Myocyte (in vitro differentiated cells): ENCODE data around the gene ZNF816. TPM values are rescaled to one million over a fixed set of nuclear protein-coding genes. Genes with fewer than 3 reads are reported as not detected.
"Not testable (repeated sequence)": the region's sequence is repeated elsewhere in the genome, so short reads cannot be mapped to it uniquely, and the experiment has no call there.

Source experiments
- DNase-seq: peaks from one replicate; pipeline ENCODE4 v3.0.0-alpha.2; 2012; ENCODE audit warnings: low read depth
- total RNA-seq: library from RNA; depleted of rRNA; stranded (reverse); fragments of >200 nt; gene quantifications from 2 replicates; pipeline ENCODE4 v1.2.3, GENCODE V29; 2014

ZNF816 gene
- total RNA-seq, 1 donor from 2014 or later = 6.2 TPM

DNA sequence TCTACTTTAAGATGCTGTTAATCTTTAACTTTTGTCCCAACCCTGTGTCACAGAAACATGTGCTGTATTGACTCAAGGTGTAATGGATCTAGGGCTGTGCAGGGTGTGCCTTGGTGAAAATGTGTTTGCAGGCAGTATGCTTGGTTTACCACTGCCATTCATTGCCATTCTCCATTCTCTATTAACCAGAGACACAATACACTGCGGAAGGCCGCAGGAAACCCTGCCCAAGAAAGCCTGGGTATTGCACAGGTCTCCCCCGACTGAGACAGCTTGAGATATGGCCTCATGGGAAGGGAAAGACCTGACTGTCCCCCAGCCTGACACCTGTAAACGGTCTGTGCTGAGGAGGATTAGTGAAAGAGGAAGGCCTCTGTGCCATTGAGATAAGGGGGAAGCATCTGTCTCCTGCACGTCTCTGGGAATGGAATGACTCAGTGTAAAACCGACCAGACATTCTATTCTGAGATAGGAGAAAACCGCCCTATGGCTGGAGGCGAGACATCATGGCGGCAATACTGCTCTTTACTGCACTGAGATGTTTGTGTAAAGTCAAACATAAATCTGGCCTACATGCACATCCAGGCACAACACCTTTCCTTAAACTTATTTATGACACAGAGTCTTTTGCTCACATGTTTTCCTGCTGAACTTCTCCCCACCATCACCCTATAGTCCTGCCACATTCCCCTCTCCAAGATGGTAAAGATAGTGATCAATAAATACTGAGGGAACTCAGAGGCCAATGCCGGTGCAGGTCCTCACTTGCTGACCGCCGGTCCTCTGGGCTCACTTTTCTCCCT, 26.3 kb downstream of the ZNF816 start:
- DNase-seq = no peak

DNA sequence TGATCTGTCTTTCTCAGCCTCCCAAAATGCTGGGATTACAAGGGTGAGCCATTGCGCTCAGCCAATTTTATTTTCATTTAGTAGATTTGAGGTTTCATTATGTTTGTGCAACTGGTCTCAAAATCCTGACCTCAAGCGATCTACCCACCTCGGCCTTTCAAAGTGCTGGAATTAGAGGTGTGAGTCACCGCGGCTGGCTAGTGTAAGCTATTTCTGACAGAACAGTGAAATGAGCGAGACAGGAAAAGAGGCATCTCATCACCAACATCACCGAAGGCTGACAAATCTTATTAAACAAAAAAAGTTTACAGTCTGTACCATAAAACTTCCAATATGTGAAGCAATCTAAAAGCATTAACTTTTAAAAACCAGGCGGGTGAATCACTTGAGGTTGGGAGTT, 27.2 kb downstream of the ZNF816 start:
- DNase-seq = peak; percentile 65

DNA sequence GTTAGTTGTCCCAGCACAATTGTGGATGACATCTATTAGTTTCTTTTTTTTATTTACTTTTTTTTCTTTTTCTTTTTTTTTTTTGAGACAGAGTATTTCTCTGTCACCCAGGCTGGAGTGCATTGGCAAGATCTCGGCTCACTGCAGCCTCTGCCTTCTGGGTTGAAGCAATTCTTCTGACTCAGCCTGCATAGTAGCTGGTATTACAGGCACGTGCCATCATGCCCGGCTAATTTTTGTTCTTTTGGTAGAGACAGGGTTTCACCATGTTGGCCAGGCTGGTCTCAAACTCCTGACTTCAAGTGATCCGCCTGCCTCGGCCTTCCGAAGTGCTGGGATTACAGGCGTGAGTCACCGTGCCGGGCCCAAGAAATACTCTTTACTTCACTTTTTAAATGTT, 38.0 kb downstream of the ZNF816 start:
- DNase-seq = not testable (repeated sequence)

DNA sequence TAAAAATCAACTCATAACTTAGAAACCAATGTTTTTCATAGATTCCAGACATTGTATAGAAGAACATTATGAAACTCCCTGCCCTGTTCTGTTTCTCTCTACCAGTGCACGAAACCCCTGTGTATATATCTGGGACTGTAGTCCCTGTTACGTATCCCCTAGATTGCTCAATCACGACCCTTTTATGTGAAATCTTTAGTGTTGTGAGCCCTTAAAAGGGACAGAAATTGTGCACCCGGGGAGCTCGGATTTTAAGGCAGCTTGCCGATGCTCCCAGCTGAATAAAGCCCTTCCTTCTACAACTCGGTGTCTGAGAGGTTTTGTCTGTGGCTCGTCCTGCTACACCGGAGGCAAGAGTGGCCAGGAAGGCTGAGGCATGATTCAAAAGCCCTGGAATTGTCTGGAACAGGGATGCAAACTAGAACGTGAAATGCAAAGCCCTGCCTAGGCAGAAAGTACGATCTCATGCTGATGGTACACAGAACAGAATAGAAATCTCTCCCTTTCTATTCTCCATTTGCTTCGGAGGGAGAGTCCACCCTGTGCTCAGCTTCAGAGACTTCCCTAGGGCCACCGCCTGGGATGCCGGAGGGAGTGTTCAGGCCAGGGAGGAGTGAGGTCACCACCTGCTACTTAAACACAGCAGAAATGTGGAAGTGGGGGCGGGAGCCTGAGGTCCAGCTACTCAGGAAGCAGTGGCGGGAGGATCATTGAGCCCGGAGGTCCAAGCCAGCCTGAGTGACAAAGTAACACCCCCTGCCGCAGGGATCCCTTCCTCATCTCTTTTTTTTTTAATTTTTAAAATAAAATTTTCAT, 38.7 kb downstream of the ZNF816 start:
- DNase-seq = no peak

DNA sequence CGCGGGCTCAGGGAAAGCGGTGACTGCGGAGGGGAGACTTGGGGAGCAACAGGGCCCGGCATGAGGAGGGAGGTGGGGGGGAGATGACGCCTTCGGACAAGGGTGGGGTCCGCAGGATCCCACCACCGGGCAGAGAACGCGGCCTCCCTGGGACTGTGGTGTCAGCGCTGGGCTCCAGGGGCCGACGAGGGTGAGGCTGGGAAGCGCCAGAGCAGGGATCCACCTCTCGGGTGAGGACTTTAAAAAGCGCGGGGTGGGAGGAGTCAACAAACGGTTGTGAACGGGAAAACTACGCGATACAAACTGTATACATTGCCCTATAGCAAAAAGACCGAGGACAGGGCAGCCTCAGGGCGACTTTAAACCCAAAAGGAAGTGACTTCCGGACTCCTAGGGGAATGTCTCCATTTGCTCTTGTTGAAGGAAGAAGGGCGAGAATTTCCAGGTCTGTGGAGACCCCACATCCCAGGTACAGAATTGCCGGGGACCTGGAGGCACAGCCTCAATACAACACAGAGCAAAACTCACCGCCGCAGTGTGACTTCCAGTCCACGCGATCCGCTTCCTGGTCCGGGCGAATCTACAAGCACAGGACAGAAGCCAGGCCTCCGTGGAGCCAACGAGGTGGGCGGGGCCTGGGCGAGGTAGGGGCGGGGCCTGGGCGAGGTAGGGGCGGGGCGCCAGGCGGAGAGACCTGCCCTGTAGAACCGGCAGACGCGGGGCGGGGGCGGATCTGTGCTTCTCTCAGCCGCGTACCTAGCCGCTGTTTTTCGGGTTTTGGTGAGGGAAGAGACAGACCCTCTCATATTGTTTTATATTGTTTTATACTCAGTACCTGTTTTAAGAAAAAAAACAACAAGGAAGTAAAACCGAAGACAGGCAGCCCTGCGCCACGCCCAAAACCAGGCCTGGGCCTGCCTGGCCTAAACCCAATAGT, 39.6 kb downstream of the ZNF816 start, which contains the start of gene ZNF888:
ZNF888 (minus strand) TSS at position 588 of the 937 bp plus-strand sequence. CDS start 5,555 bp downstream, outside the sequence.
- no peak for DNase-seq

DNA sequence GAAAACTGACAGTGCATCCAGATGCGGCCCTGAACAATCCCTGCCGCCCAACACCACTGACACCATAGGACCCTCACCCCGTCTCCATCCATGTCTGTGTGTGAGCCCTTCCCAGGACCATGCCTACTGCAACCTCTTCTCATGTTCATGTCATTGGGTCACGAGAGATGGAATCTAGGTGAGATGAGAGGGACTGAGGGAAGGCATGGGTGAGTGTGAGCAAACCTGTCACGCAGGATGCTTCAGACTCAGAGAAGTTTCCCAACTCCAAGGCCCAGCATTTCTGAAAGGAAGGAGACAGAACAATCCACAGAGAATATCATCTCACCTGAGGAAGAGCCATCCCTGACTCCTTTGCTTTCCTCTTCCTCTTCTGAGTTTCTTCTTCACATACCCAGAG, 45.1 kb downstream of the ZNF816 start:
- no peak for DNase-seq

DNA sequence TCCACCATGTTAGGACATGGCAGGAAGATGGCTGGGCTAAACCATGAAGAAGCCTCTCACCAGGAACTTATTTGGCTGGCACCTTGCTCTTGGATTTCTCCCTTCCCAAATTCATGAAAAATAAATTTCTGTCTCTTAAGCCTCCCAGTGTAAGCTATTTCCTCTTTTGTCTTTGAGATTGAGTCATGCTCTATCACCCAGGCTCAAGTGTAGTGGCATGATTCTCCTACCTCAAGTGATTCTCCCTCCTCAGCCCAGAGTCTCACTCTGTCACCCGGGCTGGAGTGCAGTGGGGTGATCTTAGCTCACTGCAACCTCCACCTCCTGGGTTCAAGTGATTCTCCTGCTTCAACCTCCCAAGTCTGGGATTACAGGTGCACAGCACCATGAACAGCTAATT, 52.0 kb downstream of the ZNF816 start:
- no peak for DNase-seq

DNA sequence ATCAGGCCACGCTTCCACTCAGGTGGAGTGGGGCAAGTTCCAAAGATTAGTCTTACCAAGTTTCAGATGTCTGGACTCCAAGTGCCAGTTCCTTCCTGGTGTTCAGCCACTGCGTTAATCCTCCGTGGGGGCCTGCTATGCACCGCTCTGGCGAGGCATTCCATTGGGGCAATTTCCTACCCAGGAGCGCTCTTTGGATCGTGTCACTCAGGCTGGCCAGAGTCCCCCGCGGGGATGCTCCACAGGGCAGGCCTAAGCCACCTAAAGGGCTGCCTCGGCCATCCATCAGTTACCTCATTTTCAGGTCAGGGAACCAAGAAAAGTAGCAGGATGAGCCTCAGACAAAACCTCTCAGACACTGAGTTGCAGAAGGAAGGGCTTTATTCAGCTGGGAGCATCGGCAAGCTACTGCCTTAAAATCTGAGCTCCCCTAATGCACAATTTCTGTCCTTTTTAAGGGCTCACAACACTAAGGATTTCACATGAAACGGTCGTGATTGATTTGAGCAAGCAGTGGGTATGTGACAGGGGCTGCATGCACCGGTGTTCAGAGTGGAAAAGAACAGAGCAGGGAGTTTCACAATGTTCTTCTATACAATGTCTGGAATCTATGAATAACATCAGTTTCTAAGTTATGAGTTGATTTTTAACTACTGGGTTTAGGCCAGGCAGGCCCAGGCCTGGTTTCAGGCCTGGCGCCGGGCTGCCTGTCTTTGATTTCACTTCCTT, 58.5 kb downstream of the ZNF816 start:
- not testable (repeated sequence) for DNase-seq

DNA sequence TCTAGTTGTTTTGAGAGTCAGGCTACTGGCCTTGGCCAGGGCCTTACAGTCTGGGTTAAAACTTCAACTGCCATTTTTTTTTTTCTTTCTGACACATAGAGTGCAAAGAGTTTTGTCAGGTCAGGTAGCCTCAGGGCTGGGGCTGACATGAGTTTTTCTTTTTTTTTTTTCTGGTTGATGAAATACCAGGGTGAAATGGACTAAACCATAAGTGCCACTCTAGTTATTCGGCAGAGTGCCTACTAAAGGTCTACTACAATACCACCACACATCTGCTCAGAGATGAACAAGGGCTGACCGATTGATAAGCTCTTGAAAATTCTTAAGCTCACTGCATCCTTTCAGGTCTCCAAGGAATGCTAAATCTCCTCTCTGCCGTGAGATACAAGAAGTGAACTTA, 60.8 kb downstream of the ZNF816 start:
- DNase-seq = no peak

Other genes with a start within 250 kb of the ZNF816 start
- gene ZNF611, start 227.8 kb downstream of the ZNF816 start, total RNA-seq = 3.4 and 8.0 TPM in 2 replicates
- gene ZNF600, start 176.1 kb downstream of the ZNF816 start, total RNA-seq = 2.4 and 2.8 TPM in 2 replicates
- gene ZNF28, start 141.2 kb downstream of the ZNF816 start, total RNA-seq = 15.0 and 18.9 TPM in 2 replicates
- 18.0 and 19.4 TPM in 2 replicates for gene ZNF468, start 105.3 kb downstream of the ZNF816 start, total RNA-seq
- gene ZNF320, start 65.2 kb downstream of the ZNF816 start, total RNA-seq = 10.2 and 12.6 TPM in 2 replicates
- 0.40 and 0.73 TPM in 2 replicates for gene ZNF888, start 39.5 kb downstream of the ZNF816 start, total RNA-seq
- not detected in 2 replicates for gene ERVV-1, start 51.0 kb upstream of the ZNF816 start, total RNA-seq
- not detected in 2 replicates for gene ERVV-2, start 81.9 kb upstream of the ZNF816 start, total RNA-seq
- 22.1 and 35.0 TPM in 2 replicates for gene ZNF160, start 140.5 kb upstream of the ZNF816 start, total RNA-seq
- gene ZNF415, start 170.0 kb upstream of the ZNF816 start, total RNA-seq = 3.7 and 6.9 TPM in 2 replicates
- gene ZNF347, start 196.2 kb upstream of the ZNF816 start, total RNA-seq = 2.5 and 5.4 TPM in 2 replicates
- not detected in 2 replicates for gene ZNF665, start 230.5 kb upstream of the ZNF816 start, total RNA-seq